GM12891 (cell line): ENCODE results near the gene CA5B.

ENCODE experiments used
- POLR2A ChIP-seq: IDR thresholded peaks from 2 replicates; pipeline ENCODE4 v1.6.1; 2011; ENCODE audit warnings: low read depth, low read length, control low read depth
- POLR2AphosphoS5 ChIP-seq: IDR thresholded peaks from 2 replicates; pipeline ENCODE4 v1.6.1; 2011; ENCODE audit warnings: low read depth, low read length, control low read depth
- POU2F2 ChIP-seq: IDR thresholded peaks from 2 replicates; pipeline ENCODE4 v1.6.1; 2011; ENCODE audit warnings: low read depth, mild to moderate bottlenecking, control low read depth, low read length, moderate library complexity
- SPI1 ChIP-seq: IDR thresholded peaks from 2 replicates; pipeline ENCODE4 v1.6.1; 2011; ENCODE audit warnings: low read depth, low read length, control low read depth
- TAF1 ChIP-seq: IDR thresholded peaks from 2 replicates; pipeline ENCODE4 v1.6.1; 2011; ENCODE audit warnings: low read depth, low read length, control low read depth

GRCh38 chrX:15718283-15718970 is 19.6 kb upstream of the CA5B start:
- TF ChIP-seq POLR2A (no peak), POLR2AphosphoS5 (no peak), POU2F2 (no peak), TAF1 (no peak), SPI1 (no peak)
